HG03460 (cell line): ENCODE measurements around the gene SEMA6B.

Experiments
- ATAC-seq: cut with Tn5 transposase; IDR thresholded peaks from one replicate; pipeline ENCODE4 v1.9.1; 2021; ENCODE audit not compliant: unreplicated experiment

Gene SEMA6B

DNA sequence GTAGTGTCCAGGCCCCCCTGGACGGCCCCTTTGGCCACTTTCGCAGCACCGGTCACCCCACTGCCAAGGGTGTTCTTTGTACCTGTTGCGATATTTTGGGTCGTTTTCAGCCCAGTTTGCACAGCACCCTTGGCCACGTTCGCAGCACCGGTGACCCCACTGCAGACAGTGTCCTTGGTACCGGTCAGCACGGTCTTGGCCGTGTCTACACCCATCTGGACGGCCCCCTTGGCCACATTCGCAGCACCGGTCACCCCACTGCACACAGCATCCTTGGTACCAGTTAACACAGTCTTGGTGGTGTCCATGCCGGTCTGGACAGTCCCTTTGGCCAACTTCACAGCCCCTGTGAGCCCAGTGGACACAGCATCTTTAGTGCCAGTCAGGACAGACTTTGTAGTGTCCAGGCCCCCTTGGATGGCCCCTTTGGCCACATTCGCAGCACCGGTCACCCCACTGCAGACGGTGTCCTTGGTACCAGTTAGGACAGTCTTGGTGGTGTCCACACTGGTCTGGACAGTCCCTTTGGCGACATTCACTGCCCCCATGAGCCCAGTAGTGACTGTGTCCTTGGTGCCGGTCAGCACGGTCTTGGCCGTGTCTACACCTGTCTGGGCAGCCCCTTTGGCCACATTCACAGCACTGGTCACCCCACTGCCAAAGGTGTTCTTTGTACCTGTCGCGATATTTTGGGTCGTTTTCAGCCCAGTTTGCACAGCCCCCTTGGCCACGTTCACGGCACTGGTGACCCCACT is 48.0 kb downstream of the SEMA6B start:
- no peak for ATAC-seq

DNA sequence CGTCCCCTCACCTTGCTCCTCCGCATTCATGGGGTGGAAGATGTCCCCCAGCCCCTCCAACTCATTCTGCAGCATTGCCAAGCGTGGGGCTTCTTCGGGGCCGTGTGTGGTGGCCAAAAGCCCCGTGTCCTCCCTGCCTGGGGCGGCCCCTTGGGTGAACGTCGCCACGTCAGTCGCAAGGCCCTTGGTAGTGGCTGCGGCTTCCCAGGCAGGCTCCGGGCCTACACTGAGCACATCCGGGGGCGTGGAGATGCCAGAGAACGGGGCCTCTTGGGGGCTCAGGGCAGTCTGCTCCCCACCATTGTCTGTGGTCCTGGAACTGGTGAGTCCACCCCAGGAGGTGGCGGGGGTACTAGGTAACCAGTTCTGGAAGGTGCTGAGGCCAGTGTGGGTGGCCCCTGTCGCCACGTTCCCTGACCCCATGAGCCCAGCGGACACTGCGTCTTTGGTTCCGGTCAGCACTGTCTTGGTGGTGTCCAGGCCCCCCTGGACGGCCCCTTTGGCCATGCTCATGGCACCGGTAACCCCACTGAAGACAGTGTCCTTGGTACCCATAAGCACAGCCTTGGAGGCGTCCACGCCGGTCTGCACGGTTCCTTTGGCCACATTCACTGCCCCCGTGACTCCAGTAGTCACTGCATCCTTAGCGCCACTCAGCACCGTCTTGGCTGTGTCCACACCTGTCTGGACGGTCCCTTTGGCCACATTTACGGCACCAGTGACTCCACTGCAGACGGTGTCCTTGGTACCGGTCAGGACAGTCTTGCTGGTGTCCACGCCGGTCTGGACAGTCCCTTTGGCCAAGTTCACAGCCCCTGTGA is 48.8 kb downstream of the SEMA6B start:
- ATAC-seq: no peak

DNA sequence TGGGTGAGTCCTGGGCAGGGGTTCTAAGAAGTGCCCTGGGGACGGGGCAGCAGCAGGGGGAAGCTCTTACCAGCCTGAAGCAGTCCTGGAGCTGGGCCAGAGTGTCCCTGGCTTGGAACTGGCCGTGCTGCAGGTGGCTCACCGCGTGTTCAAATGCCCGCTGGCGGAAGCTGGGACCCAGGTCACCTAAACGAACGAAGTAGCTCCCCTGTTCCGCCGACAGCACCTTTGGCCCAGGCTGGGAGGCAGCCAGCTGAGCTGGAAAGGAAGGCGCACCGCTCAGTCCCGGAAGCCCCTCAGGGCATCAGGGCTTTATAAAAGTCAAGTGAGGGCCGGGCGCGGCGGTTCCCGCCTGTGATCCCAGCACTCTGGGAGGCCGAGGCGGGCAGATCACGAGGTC is 50.8 kb downstream of the SEMA6B start:
- ATAC-seq: no peak

DNA sequence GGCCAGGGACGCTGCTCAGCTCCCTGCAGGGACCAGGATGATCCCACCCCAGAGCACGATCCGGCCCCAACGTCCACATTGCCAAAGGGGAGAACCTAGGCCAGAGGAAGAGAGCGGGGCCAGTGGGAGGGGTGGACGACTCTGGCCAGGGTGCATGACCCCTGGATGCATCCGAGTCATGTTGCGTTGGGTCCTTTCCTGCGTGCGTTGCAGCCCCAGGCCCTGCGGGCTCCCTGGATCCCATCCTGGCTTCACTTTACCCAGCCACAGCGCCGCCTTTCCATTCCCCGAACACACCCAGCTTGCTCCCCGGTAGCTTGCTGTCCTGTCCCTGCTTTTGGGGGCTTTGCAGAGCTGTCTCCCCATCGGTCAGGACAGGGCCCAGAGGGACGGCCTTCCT is 51.7 kb downstream of the SEMA6B start:
- no peak for ATAC-seq

DNA sequence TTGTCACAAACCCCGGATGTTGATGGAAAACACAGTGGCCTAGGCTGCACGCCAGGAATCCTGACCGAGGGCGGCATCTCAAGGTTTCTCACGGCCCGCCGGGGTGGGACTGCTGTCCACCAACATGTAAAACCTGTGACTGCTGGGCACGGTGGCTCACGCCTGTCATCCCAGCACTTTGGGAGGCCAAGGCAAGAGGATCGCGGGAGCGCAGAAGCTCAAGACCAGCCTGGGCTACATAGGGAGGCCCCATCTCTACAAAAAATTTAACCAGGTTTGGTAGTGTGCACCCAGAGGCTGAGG is 52.4 kb downstream of the SEMA6B start:
- ATAC-seq: no peak

DNA sequence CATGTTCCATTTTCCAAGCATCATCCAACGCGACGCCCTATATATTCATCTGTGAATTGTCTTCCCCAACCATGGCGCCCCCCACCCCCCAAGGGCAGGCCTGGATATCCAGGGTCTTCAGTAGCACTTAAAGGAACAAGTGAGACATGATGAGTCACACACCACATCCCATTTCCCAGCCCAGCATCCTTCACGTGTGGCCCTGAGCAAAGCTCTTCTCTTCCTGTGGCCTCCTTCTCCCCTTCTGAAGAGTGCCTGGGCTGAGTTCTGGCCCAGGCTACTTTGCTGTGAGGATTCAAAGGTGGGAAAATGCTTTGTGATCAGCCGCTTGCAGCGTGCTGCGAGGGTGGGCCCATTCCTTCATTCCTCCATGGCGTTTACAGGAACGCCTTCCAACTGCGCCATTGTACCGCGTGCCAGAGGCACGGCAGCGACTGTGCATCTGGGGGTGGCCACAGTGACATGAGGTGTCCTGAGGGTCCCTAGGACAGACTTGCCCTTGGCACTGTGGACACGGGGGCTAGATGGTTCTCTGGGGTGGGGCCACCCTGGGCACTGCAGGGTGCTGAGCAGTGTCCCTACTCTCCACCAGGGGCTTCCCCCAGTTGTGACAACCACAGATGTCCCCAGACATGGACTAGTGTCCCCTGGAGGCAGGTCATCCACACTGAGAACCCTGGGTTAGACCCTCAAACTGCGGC is 52.9 kb downstream of the SEMA6B start:
- ATAC-seq: no peak

DNA sequence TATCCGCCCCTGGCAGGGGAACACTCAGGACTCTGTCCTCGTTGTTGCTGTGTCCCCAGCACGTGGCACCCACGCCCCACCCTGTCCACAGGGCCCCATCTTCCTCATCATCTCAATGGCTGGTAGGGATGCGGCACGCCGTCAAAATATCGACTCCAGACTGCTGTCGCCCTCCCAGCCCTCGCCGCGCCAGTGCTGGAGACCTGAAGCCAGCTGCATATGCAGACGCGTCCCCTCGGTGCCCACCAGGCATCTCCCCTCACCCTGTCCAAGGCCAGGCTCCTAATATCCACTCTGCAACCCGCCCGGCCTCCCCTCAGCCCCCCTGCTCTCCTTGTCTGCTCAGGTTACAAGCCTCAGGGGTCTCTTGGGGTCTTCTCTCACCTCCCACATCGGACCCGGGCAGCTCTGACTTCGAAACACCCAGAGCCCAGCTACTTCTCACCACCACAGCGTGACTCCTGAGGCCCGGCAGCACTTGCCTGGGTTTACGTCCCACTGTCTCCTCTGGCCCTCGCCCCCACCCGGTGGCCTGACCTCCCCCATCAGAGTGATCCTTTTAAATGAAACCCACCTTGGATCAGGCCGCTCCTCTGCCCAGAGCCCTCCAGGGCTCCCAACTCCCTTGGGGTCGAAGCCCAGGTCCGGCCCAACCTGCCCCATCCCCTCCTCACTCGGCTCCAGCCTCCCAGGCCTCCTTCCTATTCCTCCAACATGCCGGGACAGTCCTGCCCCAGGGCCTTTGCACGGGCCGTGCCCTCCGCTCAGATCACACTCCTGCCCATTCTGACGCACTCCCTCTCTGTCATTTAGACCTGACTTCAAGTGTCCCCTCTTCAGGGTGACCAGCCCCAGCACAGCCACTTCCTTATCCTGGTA is 53.7 kb downstream of the SEMA6B start:
- no peak for ATAC-seq

DNA sequence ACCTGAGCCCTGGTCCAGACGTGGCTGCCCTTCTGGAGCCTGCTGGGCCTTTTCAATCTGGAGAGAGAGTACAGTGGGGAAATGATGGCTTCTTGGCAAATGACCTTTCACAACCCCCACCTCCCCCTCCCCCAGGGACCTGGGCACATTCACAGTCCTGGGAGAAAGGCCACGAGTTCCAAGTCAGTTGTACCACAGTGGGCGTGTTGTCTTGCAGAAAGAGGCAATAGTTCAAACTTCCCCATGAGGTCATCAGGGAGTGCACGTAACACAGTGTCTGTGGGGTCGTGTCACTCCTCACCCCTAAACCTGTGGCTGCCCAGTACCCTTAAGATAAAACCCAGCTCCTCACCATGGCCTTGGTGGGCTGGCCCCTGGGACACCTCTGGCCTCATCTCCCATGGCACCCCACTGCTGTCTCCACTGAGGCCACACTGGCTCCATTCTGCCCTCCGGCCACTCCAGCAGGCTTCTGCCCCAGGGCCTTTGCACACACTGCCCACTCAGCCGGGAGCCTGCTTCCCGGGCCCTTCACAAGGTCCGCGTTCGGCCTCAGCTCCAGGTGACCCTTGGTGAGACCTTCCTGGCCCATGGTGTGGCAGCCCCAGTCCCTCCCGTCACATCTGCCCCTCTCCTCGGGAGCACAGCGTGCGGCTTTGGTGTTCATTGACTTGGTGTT is 54.5 kb downstream of the SEMA6B start:
- ATAC-seq: no peak

DNA sequence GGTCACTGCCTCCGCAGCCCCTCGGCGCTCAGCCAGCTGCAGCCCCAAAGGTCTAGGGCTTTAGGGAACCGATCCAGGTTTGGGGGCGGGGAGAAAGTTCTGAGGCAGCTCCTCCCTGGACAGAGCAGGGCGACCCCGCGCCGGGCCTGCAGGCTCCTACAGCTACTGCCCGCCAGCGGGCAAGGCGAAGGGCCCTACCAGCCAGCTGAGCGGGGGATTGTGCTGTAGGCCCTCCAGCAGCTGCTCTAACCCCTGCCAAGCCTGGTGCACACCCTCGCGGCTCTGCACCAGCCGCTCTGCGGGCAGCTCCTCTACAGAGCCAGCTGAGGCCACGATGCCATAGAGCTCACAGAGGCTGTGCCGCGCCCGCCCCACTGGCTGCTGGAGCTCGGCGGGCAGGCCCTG is 55.2 kb downstream of the SEMA6B start:
- no peak for ATAC-seq

DNA sequence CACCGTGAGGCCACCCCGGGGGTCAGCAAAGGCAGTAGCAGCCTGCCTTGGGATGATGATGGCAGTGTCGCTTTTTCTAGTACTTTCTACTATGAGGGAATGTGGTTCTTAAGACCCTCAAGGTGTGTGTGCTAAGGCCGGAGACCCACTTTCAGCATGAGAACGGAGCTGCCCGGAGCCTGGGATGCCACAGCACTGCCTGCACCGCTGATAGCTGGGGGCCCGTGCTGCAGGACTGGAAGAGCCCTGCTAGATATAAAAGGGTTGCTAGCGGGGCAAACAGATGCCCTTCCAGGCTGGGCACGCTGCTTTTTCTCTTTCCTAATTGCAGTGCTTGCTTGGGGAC is 55.7 kb downstream of the SEMA6B start:
- ATAC-seq: no peak

DNA sequence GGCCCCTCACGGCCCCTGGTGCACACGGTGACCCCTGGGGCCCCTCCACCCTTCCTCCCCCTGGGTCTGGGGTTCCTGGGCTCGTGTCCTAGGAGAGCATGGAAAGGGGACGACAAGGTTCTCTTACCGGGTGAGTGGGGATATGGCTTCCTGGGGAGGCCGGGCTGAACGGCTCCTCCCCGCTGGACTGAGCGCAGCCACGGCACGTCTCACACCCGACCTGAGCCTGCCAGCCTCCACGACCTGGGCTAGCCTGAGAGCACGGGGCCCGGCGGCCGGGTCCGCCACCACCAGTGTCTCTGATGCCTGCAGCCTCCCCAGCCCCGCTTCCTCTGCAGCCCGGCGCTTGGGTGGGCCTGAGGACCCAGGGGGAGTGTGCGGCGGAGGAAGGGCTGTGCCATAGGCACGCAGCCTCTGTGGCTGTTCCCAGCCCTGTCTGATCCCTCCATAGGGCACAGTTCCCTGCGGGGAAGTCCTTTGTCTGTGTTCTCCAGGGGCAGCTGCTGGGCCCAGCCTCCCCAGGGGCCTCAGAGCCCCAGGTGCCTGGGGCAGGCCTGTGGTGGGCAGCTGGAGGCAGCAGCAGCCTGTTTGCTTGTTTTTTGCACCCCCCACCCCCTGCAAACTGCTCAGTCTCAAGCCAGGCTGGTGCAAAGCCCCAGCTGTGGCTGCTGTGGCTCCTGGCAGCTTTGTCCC is 56.2 kb downstream of the SEMA6B start:
- ATAC-seq: no peak

DNA sequence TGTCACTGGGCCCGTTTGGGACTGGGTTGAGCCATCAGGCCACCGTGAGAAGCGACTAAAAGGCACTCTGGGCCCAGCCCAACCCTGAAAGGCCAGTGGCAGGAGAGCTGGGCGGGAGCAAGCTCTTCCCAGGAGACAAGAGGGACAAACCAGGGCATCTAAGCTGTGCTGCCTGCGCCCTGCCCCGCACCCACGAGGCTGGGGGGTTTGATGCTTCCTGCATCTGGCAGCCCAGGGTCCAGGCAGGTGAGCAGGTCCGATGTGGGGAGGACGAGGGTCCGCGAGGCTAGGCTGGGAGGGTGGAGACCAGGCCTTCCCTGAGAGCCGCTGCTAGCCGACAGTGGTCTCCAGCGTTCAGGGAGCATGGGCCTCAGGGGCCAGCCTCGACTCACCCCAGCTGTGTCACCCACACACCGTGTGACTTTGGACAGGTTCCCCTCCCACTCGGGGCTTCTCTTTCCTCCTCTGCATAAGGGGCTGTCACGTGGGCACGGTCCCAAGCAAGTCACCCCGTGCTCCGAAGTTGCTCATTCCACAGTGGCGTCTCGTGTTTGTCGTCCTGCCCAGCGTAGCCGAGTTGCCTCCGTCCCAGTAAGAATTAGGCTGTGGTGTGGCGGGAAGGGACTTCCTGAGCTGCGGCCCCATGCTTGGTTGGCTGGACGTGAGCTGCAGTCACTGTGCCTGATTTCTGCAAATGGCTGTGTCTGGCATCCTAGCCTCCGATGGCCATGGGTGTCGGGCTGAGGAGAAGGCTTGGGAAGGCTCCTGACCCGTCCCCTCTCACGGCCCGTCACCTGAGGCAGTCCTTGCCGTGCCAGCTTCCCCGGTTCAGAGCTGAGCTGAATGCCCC is 57.0 kb downstream of the SEMA6B start:
- no peak for ATAC-seq

DNA sequence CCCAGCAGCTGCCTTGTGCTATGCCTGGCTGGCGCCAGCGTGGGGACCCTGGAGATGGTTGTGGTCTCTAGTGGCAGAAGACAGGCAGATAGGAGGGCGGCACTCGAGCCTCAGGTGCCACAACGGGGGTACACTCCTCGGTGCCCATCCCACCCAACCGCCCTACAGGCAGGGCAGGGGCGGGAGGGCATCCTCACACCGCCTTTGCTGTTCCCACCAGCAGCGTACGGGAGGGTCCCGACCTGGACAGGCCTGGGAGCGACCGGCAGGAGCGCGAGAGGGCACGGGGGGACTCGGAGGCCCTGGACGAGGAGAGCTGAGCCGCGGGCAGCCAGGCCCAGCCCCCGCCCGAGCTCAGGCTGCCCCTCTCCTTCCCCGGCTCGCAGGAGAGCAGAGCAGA is 57.8 kb downstream of the SEMA6B start:
- ATAC-seq: no peak

DNA sequence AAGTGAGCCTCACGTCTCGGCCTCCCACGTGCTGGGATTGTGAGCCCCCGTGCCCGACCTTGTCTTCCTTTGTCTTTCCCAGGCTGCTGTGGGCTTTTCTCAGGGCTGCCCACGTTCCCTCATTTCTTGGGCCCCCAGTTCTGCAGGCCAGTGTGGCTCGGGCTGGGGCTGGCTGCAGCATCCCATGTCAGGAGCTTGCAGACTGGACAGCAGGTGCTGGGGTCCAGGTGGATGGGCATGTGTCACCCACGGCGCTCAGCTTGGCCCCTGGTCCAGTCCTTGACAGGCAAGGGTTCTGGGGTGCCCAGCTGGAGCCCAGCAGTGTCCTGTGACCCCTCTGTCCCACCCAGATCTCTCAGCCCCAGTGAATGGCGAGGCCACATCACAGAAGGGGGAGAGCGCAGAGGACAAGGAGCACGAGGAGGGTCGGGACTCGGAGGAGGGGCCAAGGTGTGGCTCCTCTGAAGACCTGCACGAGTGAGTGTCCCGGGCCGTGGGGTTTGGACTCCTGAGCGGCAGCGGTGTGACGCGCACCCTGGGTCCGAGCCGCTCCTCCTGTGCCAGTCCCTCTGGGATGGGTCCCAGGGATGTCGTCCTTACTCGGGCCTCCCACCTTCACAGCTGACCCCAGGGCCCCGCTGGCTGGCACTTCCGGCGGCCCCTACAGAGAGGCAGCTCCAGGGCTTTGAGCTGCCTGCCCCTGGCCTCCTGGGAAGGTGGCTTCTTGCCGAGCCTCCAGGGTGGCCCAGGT is 58.5 kb downstream of the SEMA6B start:
- no peak for ATAC-seq

DNA sequence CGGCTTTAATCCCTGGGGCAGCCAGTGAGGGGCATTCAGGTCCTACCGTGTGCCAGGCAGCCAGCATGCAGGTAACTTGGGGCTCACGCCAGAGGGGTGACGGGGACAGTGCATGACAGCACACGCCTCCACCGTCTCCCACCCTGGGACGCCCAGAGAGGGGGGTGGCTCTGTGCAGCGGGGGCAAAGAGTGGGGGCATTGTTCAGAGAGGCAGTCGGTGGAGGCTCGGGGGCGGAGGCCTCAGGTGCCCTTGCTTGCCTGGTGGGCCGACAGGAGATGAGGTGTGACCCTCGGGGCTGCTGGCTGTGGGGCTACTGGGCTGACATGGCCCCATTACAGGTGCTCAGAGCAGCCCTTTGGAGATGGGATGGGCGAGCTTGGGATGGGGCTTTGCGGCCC is 59.6 kb downstream of the SEMA6B start:
- ATAC-seq: no peak

DNA sequence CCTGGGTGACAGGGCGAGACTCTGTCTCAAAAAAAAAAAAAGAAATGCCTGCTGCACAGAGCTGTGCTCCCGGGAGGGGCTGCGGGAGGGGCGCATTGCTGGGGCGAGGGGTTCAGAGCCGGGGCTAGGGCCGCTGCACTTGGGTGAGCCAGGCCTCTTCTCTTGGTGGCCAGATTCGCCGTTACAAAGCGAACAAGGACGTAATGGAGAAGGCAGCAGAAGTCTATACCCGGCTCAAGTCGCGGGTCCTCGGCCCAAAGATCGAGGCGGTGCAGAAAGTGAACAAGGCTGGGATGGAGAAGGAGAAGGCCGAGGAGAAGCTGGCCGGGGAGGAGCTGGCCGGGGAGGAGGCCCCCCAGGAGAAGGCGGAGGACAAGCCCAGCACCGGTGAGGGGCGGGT is 60.2 kb downstream of the SEMA6B start:
- no peak for ATAC-seq

DNA sequence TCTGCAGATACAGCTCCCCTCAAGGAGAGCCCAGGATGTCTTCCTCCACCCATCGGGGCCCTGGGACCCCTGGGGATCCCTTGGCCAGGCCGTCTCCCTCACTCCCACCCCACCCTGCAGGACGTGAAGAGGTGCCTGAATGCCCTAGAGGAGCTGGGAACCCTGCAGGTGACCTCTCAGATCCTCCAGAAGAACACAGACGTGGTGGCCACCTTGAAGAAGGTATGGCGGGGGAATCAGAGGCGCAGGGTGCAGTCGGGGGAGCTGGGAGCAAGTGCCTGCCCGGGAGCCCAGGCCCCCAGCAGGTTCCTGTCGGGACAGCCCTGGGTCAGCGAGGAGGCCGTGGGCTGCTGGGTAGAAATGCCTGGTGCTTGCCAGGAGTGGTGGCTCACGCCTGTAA is 60.8 kb downstream of the SEMA6B start:
- ATAC-seq: no peak

DNA sequence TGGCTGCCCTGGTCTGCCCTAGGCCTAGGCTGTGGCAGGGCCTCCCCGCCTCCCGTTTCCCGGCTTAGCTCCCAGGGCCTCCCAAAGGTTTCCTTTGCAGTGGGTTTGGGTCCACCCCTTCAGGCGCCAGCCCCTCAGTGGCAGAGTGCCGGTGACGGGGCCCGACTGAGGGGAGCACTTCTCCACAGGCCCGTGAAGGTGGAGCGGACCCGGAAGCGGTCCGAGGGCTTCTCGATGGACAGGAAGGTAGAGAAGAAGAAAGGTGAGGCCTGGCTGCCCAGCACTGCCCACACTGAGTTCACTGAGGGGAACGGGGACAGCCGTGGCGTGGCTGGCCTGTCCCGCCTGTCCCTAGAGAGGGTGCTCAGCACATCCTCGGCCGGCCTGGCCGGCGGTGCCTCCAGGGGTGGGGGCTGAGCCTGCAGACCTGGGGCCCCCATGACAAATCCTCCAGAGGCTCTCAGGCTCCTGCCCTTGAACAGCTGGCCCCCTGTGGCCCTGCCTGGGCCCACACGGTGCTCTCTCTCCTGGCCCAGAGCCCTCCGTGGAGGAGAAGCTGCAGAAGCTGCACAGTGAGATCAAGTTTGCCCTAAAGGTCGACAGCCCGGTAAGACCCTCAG is 61.6 kb downstream of the SEMA6B start:
- no peak for ATAC-seq
